MM.1S (cell line): ENCODE data around the gene SOWAHC.

Source experiments
- DNase-seq: peaks from one replicate; pipeline ENCODE4 v3.0.0-alpha.2; 2015
- H2AFZ ChIP-seq: fragments of 300-600 bp; sonication (generic); 2 replicates; pipeline ENCODE4 v1.6.0; 2016; ENCODE audit warnings: antibody characterized with exemption, low read length
- H3F3A ChIP-seq: fragments of 300-600 bp; sonication (generic); 2 replicates; pipeline ENCODE4 v1.6.1; 2016; ENCODE audit warnings: mild to moderate bottlenecking, antibody characterized with exemption, low read length, moderate library complexity, mixed read lengths; ENCODE audit not compliant: insufficient read depth
- H3K27ac ChIP-seq: fragments of 300-600 bp; sonication (generic); 2 replicates; pipeline ENCODE4 v1.5.1; 2016; ENCODE audit warnings: mild to moderate bottlenecking, low read length
- H3K27me3 ChIP-seq: fragments of 300-600 bp; sonication (generic); replicated peaks from 2 replicates; pipeline ENCODE4 v1.6.0; 2016; ENCODE audit warnings: low read length; ENCODE audit not compliant: insufficient read depth
- H3K36me3 ChIP-seq: fragments of 300-600 bp; sonication (generic); replicated peaks from 2 replicates; pipeline ENCODE4 v1.6.1; 2016; ENCODE audit warnings: mild to moderate bottlenecking, low read length, mixed read lengths; ENCODE audit not compliant: insufficient read depth
- H3K4me1 ChIP-seq: fragments of 300-600 bp; sonication (generic); 2 replicates; pipeline ENCODE4 v1.6.1; 2016; ENCODE audit warnings: low read length, mixed read lengths
- H3K4me2 ChIP-seq: fragments of 300-600 bp; sonication (generic); 2 replicates; pipeline ENCODE4 v1.6.0; 2016; ENCODE audit warnings: low read depth, low read length
- H3K4me3 ChIP-seq: fragments of 300-600 bp; sonication (generic); 2 replicates; pipeline ENCODE4 v1.5.1; 2016; ENCODE audit warnings: low read length, mixed read lengths
- H3K79me2 ChIP-seq: fragments of 300-600 bp; sonication (generic); 2 replicates; pipeline ENCODE4 v1.6.1; 2016; ENCODE audit warnings: mixed run types, low read length, mixed read lengths
- H3K9ac ChIP-seq: fragments of 300-600 bp; sonication (generic); 2 replicates; pipeline ENCODE4 v1.6.1; 2016; ENCODE audit warnings: low read length, mixed read lengths
- H3K9me2 ChIP-seq: fragments of 300-600 bp; sonication (generic); replicated peaks from 2 replicates; pipeline ENCODE4 v1.6.1; 2016; ENCODE audit warnings: mild to moderate bottlenecking, low read length, mixed read lengths; ENCODE audit not compliant: insufficient read depth
- H3K9me3 ChIP-seq: fragments of 300-600 bp; sonication (generic); replicated peaks from 2 replicates; pipeline ENCODE4 v1.6.1; 2016; ENCODE audit warnings: mild to moderate bottlenecking, low read length, mixed read lengths; ENCODE audit not compliant: insufficient read depth
- H4K20me1 ChIP-seq: fragments of 300-600 bp; sonication (generic); 2 replicates; pipeline ENCODE4 v1.6.1; 2016; ENCODE audit warnings: mild to moderate bottlenecking, low read length, moderate library complexity, mixed read lengths; ENCODE audit not compliant: insufficient read depth
- EZH2 ChIP-seq: fragments of 300-600 bp; sonication (generic); optimal IDR thresholded peaks from 2 replicates; pipeline ENCODE3; 2017; ENCODE audit warnings: low read depth, mild to moderate bottlenecking, antibody characterized with exemption, low read length, mixed read lengths
- EZH2phosphoT487 ChIP-seq: fragments of 300-600 bp; sonication (generic); IDR thresholded peaks from 2 replicates; pipeline ENCODE4 v1.6.1; 2018; ENCODE audit warnings: antibody characterized with exemption, low read length
- TF ChIP-seq, protein P1 (sequence below): fragments of 300-600 bp; sonication (generic); IDR thresholded peaks from 2 replicates; pipeline ENCODE4 v1.5.1; 2016; ENCODE audit warnings: antibody characterized with exemption, low read length, mixed read lengths

Gene SOWAHC

GRCh38 chr2:109597283-109597682 lies 16.9 kb upstream of the SOWAHC start:
- H3K27me3 ChIP-seq, result no peaks in the 10 kb centered on the region
- H3K4me3 ChIP-seq, result no peak overlapping the region
- no peak overlapping the region for H3K9ac ChIP-seq
- no peaks in the 10 kb centered on the region for H3K9me3 ChIP-seq
- H3K27ac ChIP-seq, result no peak overlapping the region
- DNase-seq, result no peak
- no peaks in the 10 kb centered on the region for H3K9me2 ChIP-seq
- no peak overlapping the region for H3K4me2 ChIP-seq
- TF ChIP-seq EZH2phosphoT487 (no peak), EZH2 (no peak)
- TF ChIP-seq, protein P1, sequence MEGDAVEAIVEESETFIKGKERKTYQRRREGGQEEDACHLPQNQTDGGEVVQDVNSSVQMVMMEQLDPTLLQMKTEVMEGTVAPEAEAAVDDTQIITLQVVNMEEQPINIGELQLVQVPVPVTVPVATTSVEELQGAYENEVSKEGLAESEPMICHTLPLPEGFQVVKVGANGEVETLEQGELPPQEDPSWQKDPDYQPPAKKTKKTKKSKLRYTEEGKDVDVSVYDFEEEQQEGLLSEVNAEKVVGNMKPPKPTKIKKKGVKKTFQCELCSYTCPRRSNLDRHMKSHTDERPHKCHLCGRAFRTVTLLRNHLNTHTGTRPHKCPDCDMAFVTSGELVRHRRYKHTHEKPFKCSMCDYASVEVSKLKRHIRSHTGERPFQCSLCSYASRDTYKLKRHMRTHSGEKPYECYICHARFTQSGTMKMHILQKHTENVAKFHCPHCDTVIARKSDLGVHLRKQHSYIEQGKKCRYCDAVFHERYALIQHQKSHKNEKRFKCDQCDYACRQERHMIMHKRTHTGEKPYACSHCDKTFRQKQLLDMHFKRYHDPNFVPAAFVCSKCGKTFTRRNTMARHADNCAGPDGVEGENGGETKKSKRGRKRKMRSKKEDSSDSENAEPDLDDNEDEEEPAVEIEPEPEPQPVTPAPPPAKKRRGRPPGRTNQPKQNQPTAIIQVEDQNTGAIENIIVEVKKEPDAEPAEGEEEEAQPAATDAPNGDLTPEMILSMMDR, result no peak
- peaks cover 90% of the 10 kb centered on the region for H3K79me2 ChIP-seq
- H4K20me1 ChIP-seq, result no peaks in the 10 kb centered on the region
- no peak overlapping the region for H2AFZ ChIP-seq
- no peaks in the 10 kb centered on the region for H3K36me3 ChIP-seq
- H3F3A ChIP-seq, result peaks cover 14% of the 10 kb centered on the region
- H3K4me1 ChIP-seq, result peaks cover 30% of the 10 kb centered on the region

- Histone ChIP-seq H3K27me3 (no peaks in the 10 kb centered on the region), H3K4me1 (peaks cover 7% of the 10 kb centered on the region), H3K9ac (no peak overlapping the region), H3K9me3 (no peaks in the 10 kb centered on the region), H3F3A (0 out of 2 replicates have a peak, but pooled peaks cover 3% of the 10 kb centered on the region), H3K36me3 (no peaks in the 10 kb centered on the region), H3K27ac (no peak overlapping the region), H3K79me2 (peaks cover 87% of the 10 kb centered on the region), H3K9me2 (no peaks in the 10 kb centered on the region), H2AFZ (no peak overlapping the region), H3K4me3 (no peak overlapping the region), H3K4me2 (no peak overlapping the region), H4K20me1 (no peaks in the 10 kb centered on the region)
- TF ChIP-seq EZH2 (no peak), EZH2phosphoT487 (no peak)
- TF ChIP-seq, protein P1, result no peak
- DNase-seq, result no peak
Observed at GRCh38 chr2:109601783-109602182, 12.4 kb upstream of the SOWAHC start.

DNA sequence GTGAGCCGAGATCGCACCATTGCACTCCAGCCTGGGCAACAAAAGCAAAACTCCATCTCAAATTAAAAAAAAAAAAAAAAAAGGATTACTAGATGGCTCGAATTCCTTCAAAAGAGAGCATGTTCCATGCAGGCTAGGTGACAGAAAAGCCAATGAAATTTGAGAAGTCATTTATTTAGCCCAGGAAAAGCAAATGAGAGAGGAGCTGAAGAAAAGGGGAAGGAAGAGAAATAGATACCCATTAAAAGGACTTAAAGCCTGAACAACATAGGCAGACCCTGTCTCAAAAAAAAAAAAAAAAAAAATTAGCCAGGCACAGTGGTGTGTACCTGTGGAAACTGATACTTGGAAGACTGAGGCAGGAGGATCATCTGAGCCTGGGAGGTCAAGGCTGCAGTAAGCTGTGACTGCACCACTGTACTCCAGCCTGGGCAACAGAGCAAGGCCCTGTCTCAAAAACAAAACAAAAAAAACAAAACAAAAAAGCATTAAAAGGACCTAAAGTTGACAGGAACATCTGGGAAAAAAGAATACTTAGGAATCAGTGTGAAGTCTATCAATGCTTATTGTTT lies 11.5 kb upstream of the SOWAHC start:
- Histone ChIP-seq H2AFZ (no peak overlapping the region), H3K4me2 (no peak overlapping the region), H3K27ac (no peak overlapping the region), H3K9ac (no peak overlapping the region), H4K20me1 (no peaks in the 10 kb centered on the region), H3K9me2 (no peaks in the 10 kb centered on the region), H3K9me3 (no peaks in the 10 kb centered on the region), H3K4me1 (peaks cover 7% of the 10 kb centered on the region), H3F3A (0 out of 2 replicates have a peak, but pooled peaks cover 3% of the 10 kb centered on the region), H3K27me3 (no peaks in the 10 kb centered on the region), H3K4me3 (no peak overlapping the region), H3K79me2 (peaks cover 87% of the 10 kb centered on the region), H3K36me3 (no peaks in the 10 kb centered on the region)
- DNase-seq, result no peak
- TF ChIP-seq EZH2, result no peak
- no peak for TF ChIP-seq EZH2phosphoT487
- TF ChIP-seq, protein P1, result no peak
